Colonic mucosa (tissue), 4 donors: Measurements from ENCODE around the gene IRS2. TPM values are rescaled to one million over a fixed set of nuclear protein-coding genes. Genes with fewer than 3 reads are reported as not detected.
A peak's percentile ranks its signal among the peaks of the same experiment; 100 is the strongest.

Experiments
- DNase-seq: peaks from one replicate; pipeline ENCODE4 v3.0.0-alpha.2; 2020
- H3K27ac ChIP-seq: fragments of 200-600 bp; one replicate; pipeline ENCODE4 v1.8.0; 2021
- H3K27me3 ChIP-seq: fragments of 200-600 bp; one replicate; pipeline ENCODE4 v1.8.0; 2021
- H3K36me3 ChIP-seq: fragments of 200-600 bp; one replicate; pipeline ENCODE4 v1.8.0; 2021
- H3K4me1 ChIP-seq: fragments of 200-600 bp; one replicate; pipeline ENCODE4 v1.8.0; 2021; ENCODE audit warnings: mild to moderate bottlenecking
- H3K4me3 ChIP-seq: fragments of 200-600 bp; one replicate; pipeline ENCODE4 v1.8.0; 2021
- H3K9ac ChIP-seq, 2 donors: one replicate each; pipeline ENCODE4 v1.7.0; 2013; ENCODE audit warnings: control low read depth in 2 of 2, low read depth in 2 of 2, low read length in 2 of 2
- H3K9me3 ChIP-seq: fragments of 200-600 bp; one replicate; pipeline ENCODE4 v1.8.0; 2021
- intact Hi-C: fragments of 100-400 bp; cut with DNase I; formaldehyde crosslinking; loops from one replicate; pipeline ENCODE4 v1.14.1; 2022
- total RNA-seq, 2 donors: library from RNA; stranded (reverse); fragmentation: NEBNext Ultra II Directional in 1 of 2; extraction: Animal tissue kit (Norgen Biotek cat#: 25700) in 1 of 2; gene quantifications; one replicate each; pipeline ENCODE4 v1.2.1, GENCODE V29; 2021
- TF ChIP-seq, protein P1 (sequence below): fragments of 200-600 bp; IDR thresholded peaks from one replicate; pipeline ENCODE4 v1.8.0; 2022; ENCODE audit warnings: antibody characterized with exemption, mild to moderate bottlenecking
- donor health status: healthy.
- donor health status: DM: no; HTN: no; CAD: no.
- donor health status: DM: no; HTN: no; CAD: no.

The IRS2 gene
- total RNA-seq, 2 donors from 2014 or later, result 6.7 to 23.0 TPM

DNA sequence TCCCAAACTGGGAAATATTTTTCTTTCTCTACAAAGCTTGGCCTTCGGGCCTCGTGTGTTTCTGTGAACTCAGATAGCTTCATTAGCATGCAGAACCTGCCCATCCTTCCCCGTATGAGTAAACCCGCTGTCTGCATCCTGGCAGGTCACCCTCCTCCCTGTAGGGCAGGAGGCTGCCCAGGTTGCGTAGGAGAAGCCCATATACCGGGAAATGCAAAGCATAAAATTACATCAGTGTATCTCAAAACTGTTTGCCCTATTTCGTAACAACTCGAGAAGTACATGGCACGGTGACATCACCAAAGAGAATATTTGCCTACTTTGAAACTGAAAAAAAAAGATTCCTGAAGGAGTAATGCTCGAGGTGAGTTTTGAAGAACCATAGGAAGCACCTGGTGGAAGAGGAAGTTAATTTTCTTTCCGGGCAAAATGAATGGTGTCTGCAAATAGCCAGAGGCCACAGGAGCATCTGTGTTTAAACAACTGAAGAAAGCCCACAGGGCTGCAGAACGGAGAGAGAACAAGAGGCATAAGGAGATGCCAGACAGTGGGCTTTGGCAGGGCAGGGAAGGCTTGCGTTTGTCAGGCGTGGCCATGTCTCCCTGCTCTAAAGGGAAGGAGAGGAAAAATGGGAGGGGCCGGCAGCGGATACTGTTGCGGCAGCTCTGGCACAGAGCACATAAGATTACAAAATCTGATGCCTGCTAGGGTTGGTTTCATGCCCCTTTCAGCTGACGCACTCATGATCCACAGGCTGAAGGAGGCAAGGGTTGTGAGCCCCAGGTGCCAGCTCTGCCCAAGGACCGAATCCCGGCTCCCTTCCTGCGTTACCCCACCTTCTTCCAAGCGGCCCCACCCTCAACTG, 81.4 kb downstream of the IRS2 start:
- H3K27me3 ChIP-seq, result no peaks in the 10 kb centered on the region
- no peak overlapping the region for H3K4me3 ChIP-seq
- TF ChIP-seq, protein P1, sequence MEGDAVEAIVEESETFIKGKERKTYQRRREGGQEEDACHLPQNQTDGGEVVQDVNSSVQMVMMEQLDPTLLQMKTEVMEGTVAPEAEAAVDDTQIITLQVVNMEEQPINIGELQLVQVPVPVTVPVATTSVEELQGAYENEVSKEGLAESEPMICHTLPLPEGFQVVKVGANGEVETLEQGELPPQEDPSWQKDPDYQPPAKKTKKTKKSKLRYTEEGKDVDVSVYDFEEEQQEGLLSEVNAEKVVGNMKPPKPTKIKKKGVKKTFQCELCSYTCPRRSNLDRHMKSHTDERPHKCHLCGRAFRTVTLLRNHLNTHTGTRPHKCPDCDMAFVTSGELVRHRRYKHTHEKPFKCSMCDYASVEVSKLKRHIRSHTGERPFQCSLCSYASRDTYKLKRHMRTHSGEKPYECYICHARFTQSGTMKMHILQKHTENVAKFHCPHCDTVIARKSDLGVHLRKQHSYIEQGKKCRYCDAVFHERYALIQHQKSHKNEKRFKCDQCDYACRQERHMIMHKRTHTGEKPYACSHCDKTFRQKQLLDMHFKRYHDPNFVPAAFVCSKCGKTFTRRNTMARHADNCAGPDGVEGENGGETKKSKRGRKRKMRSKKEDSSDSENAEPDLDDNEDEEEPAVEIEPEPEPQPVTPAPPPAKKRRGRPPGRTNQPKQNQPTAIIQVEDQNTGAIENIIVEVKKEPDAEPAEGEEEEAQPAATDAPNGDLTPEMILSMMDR, result no peak
- H3K9me3 ChIP-seq, result no peaks in the 10 kb centered on the region
- peak; percentile 55 for DNase-seq
- H3K9ac ChIP-seq, result no peak overlapping the region
- intact Hi-C loops, result no loop called here
- no peaks in the 10 kb centered on the region for H3K36me3 ChIP-seq
- H3K27ac ChIP-seq, result peak overlapping the region; percentile 36
- H3K4me1 ChIP-seq, result no peaks in the 10 kb centered on the region

DNA sequence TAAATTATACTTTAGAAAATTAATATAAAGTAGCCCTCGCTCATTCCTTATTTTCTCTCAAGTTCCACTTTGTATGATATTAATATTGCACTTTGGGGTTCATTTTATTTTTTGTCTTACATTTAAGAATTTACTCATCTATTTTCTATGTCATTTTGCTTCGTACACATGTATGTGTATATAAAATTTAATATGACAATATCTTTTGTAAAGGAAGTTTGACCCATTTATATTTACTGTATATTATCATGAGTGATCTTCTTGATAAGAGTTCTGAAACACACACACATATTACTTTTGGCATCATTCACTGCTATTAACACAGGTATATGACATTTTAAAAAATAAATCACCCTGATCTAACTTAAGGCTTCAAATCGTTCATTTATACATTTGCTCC, 83.1 kb downstream of the IRS2 start:
- H3K27me3 ChIP-seq, result no peaks in the 10 kb centered on the region
- intact Hi-C loops, result no loop called here
- no peak overlapping the region for H3K27ac ChIP-seq
- TF ChIP-seq, protein P1, result no peak
- no peak for DNase-seq
- no peak overlapping the region for H3K4me3 ChIP-seq
- H3K9me3 ChIP-seq, result no peaks in the 10 kb centered on the region
- no peaks in the 10 kb centered on the region for H3K4me1 ChIP-seq
- no peaks in the 10 kb centered on the region for H3K36me3 ChIP-seq
- H3K9ac ChIP-seq, result no peak overlapping the region
